MM.1S (cell line): ENCODE data around the gene STX8.

Experiments used
- DNase-seq: peaks from one replicate; pipeline ENCODE4 v3.0.0-alpha.2; 2015
- H2AFZ ChIP-seq: fragments of 300-600 bp; sonication (generic); 2 replicates; pipeline ENCODE4 v1.6.0; 2016; ENCODE audit warnings: antibody characterized with exemption, low read length
- H3F3A ChIP-seq: fragments of 300-600 bp; sonication (generic); 2 replicates; pipeline ENCODE4 v1.6.1; 2016; ENCODE audit warnings: mild to moderate bottlenecking, antibody characterized with exemption, low read length, moderate library complexity, mixed read lengths; ENCODE audit not compliant: insufficient read depth
- H3K27ac ChIP-seq: fragments of 300-600 bp; sonication (generic); 2 replicates; pipeline ENCODE4 v1.5.1; 2016; ENCODE audit warnings: mild to moderate bottlenecking, low read length
- H3K27me3 ChIP-seq: fragments of 300-600 bp; sonication (generic); replicated peaks from 2 replicates; pipeline ENCODE4 v1.6.0; 2016; ENCODE audit warnings: low read length; ENCODE audit not compliant: insufficient read depth
- H3K36me3 ChIP-seq: fragments of 300-600 bp; sonication (generic); replicated peaks from 2 replicates; pipeline ENCODE4 v1.6.1; 2016; ENCODE audit warnings: mild to moderate bottlenecking, low read length, mixed read lengths; ENCODE audit not compliant: insufficient read depth
- H3K4me1 ChIP-seq: fragments of 300-600 bp; sonication (generic); 2 replicates; pipeline ENCODE4 v1.6.1; 2016; ENCODE audit warnings: low read length, mixed read lengths
- H3K4me2 ChIP-seq: fragments of 300-600 bp; sonication (generic); 2 replicates; pipeline ENCODE4 v1.6.0; 2016; ENCODE audit warnings: low read depth, low read length
- H3K4me3 ChIP-seq: fragments of 300-600 bp; sonication (generic); 2 replicates; pipeline ENCODE4 v1.5.1; 2016; ENCODE audit warnings: low read length, mixed read lengths
- H3K79me2 ChIP-seq: fragments of 300-600 bp; sonication (generic); 2 replicates; pipeline ENCODE4 v1.6.1; 2016; ENCODE audit warnings: mixed run types, low read length, mixed read lengths
- H3K9ac ChIP-seq: fragments of 300-600 bp; sonication (generic); 2 replicates; pipeline ENCODE4 v1.6.1; 2016; ENCODE audit warnings: low read length, mixed read lengths
- H3K9me2 ChIP-seq: fragments of 300-600 bp; sonication (generic); replicated peaks from 2 replicates; pipeline ENCODE4 v1.6.1; 2016; ENCODE audit warnings: mild to moderate bottlenecking, low read length, mixed read lengths; ENCODE audit not compliant: insufficient read depth
- H3K9me3 ChIP-seq: fragments of 300-600 bp; sonication (generic); replicated peaks from 2 replicates; pipeline ENCODE4 v1.6.1; 2016; ENCODE audit warnings: mild to moderate bottlenecking, low read length, mixed read lengths; ENCODE audit not compliant: insufficient read depth
- H4K20me1 ChIP-seq: fragments of 300-600 bp; sonication (generic); 2 replicates; pipeline ENCODE4 v1.6.1; 2016; ENCODE audit warnings: mild to moderate bottlenecking, low read length, moderate library complexity, mixed read lengths; ENCODE audit not compliant: insufficient read depth
- EZH2 ChIP-seq: fragments of 300-600 bp; sonication (generic); optimal IDR thresholded peaks from 2 replicates; pipeline ENCODE3; 2017; ENCODE audit warnings: low read depth, mild to moderate bottlenecking, antibody characterized with exemption, low read length, mixed read lengths
- EZH2phosphoT487 ChIP-seq: fragments of 300-600 bp; sonication (generic); IDR thresholded peaks from 2 replicates; pipeline ENCODE4 v1.6.1; 2018; ENCODE audit warnings: antibody characterized with exemption, low read length
- TF ChIP-seq, protein P1 (sequence below): fragments of 300-600 bp; sonication (generic); IDR thresholded peaks from 2 replicates; pipeline ENCODE4 v1.5.1; 2016; ENCODE audit warnings: antibody characterized with exemption, low read length, mixed read lengths

The STX8 gene

DNA sequence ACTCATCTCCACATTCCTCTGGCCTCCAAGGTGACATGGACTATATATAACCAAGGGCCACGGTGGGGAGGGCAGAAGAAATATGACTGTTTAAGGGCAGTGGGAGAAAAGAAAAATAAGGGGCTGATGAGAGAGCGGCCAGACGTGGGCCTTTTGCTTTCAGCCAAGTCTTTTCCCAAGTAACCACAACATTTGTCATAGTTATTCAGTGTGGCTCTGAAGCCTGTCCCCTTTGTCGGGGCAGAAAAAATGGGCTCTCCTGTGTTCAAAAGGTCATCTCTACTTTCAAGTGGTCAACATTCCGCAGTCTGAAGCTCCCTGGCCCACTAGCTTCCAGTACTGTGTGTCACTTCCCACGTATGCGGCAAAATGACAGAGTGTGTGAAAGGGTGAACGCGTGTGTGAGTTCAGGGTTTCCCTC lies 308.9 kb downstream of the STX8 start:
- TF ChIP-seq EZH2 (no peak), EZH2phosphoT487 (no peak)
- TF ChIP-seq, protein P1, sequence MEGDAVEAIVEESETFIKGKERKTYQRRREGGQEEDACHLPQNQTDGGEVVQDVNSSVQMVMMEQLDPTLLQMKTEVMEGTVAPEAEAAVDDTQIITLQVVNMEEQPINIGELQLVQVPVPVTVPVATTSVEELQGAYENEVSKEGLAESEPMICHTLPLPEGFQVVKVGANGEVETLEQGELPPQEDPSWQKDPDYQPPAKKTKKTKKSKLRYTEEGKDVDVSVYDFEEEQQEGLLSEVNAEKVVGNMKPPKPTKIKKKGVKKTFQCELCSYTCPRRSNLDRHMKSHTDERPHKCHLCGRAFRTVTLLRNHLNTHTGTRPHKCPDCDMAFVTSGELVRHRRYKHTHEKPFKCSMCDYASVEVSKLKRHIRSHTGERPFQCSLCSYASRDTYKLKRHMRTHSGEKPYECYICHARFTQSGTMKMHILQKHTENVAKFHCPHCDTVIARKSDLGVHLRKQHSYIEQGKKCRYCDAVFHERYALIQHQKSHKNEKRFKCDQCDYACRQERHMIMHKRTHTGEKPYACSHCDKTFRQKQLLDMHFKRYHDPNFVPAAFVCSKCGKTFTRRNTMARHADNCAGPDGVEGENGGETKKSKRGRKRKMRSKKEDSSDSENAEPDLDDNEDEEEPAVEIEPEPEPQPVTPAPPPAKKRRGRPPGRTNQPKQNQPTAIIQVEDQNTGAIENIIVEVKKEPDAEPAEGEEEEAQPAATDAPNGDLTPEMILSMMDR = no peak

DNA sequence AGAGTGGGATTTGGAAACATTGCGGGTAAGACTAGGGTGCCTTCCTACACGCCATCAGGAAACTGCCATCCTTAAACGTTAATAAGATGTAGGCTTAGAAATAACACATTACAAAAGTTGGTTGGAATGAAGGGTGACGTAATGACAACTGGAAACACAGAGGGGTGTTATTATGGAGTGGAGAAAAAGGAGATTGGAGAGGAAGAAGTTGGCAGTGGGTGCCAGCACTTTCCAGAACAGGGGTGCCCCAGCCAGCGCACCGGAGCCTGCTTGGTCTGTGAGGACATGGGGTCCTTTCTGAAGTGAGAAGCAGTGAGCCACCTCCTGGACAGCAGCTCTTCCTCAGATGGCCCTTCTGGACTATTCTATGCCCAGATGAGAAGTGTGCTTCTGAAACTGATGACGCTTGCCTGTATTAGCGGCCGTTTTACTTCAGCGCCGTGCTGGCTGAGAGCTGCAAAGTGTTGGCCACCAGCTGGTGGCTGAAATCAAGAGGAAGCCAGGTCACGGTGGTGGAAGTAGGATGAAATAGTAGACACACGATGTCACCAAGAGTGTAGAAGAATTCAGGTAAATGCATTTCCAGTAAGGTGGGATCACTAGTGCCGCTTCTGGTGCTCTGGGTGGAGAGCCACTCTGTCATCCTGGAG lies 309.5 kb downstream of the STX8 start:
- Histone ChIP-seq H3K27ac (no peak overlapping the region), H3K4me1 (no peaks in the 10 kb centered on the region), H3K79me2 (no peaks in the 10 kb centered on the region), H3K9me2 (no peaks in the 10 kb centered on the region), H3K9ac (no peak overlapping the region), H4K20me1 (no peaks in the 10 kb centered on the region), H3K27me3 (no peaks in the 10 kb centered on the region), H3K4me2 (no peak overlapping the region), H3K36me3 (no peaks in the 10 kb centered on the region), H3K4me3 (no peak overlapping the region), H3K9me3 (no peaks in the 10 kb centered on the region), H3F3A (no peaks in the 10 kb centered on the region), H2AFZ (no peak overlapping the region)
- no peak for DNase-seq
- TF ChIP-seq EZH2 (no peak), EZH2phosphoT487 (no peak)
- TF ChIP-seq, protein P1 = no peak

More for the DNA sequence above, 308.9 kb downstream of the STX8 start:
- no peak overlapping the region for H3K4me3 ChIP-seq
- H3K27me3 ChIP-seq = no peaks in the 10 kb centered on the region
- H3K4me1 ChIP-seq = no peaks in the 10 kb centered on the region
- no peaks in the 10 kb centered on the region for H4K20me1 ChIP-seq
- DNase-seq = no peak
- H3K27ac ChIP-seq = no peak overlapping the region
- H3F3A ChIP-seq = no peaks in the 10 kb centered on the region
- H3K9me3 ChIP-seq = no peaks in the 10 kb centered on the region
- no peak overlapping the region for H3K4me2 ChIP-seq
- no peak overlapping the region for H2AFZ ChIP-seq
- H3K9me2 ChIP-seq = no peaks in the 10 kb centered on the region
- H3K36me3 ChIP-seq = no peaks in the 10 kb centered on the region
- H3K79me2 ChIP-seq = no peaks in the 10 kb centered on the region
- no peak overlapping the region for H3K9ac ChIP-seq

DNA sequence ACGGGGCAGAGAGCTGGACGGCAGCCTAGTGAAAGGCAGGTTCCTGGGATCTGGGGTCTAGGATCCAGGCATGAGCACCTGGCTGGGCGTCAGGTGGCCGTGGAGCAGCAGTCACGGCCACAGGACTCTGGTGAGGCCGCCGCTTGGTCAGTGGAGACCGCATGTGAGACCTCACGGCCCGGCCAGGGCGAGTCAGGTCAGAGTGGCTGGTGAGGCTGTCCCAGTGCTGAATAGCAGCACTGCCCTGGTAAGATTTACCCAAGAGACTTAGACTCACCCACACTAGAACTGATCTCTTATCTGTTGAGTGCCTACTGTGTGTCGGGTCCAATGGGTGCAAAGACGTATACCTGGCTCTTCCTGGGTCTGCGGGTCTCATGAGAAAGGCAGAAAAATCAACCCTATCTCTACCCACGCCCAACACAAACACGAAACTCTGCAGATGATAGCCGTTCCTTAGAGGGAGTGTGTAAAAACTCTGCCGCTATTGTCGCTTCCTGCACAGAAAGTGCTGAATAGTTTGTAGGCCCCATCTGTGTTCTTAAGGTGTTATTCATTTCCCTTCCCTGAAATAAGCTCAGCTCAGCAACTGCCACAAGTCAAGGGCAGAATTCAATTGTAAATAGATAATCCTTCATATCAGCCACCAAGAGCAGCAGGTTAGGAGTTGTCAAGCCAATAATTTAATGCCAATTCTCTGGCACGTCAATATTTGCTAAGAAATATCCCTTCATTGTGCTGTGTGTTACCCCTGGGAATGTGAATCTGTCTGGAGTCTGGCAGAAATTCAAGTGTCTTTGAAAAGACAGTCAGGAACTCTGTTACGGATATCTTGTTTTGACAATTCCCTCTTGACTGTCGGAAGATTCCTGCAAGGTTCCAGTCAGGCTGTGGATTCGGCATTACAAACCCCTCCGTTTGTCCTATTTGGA lies 314.3 kb downstream of the STX8 start:
- no peak overlapping the region for H3K27ac ChIP-seq
- TF ChIP-seq, protein P1 = no peak
- TF ChIP-seq EZH2phosphoT487 (no peak), EZH2 (no peak)
- no peaks in the 10 kb centered on the region for H3K9me3 ChIP-seq
- H3K36me3 ChIP-seq = no peaks in the 10 kb centered on the region
- H3K4me3 ChIP-seq = no peak overlapping the region
- no peaks in the 10 kb centered on the region for H3K27me3 ChIP-seq
- no peaks in the 10 kb centered on the region for H3K79me2 ChIP-seq
- H4K20me1 ChIP-seq = no peaks in the 10 kb centered on the region
- no peaks in the 10 kb centered on the region for H3F3A ChIP-seq
- H3K4me2 ChIP-seq = no peak overlapping the region
- no peak overlapping the region for H2AFZ ChIP-seq
- no peak overlapping the region for H3K9ac ChIP-seq
- no peaks in the 10 kb centered on the region for H3K4me1 ChIP-seq
- DNase-seq = no peak
- H3K9me2 ChIP-seq = no peaks in the 10 kb centered on the region
